A549 (cell line): ENCODE data around the gene TMEM61. TPM values are rescaled to one million over a fixed set of nuclear protein-coding genes. Genes with fewer than 3 reads are reported as not detected.

ENCODE experiments used
- ATAC-seq, 2 experiments: fragments of 200-7000 bp in 1 of 2; fragments of >200 bp in 1 of 2; cut with Nextera tagmentation in 1 of 2; cut with Tn5 transposase in 1 of 2; 3 replicates each; pipeline versions ENCODE4 v1.8.0 to v1.9.1; 2018 to 2020; ENCODE audit warnings: mild to moderate bottlenecking in 1 of 2, moderate library complexity in 1 of 2
- CTCF ChIA-PET: fragments of 300-600 bp; sonication (Branson Sonifier 250); formaldehyde crosslinking; extraction: SDS; loops from one replicate; lab custom pipeline; 2021; ENCODE audit warnings: antibody characterized with exemption, inconsistent platforms; lab: Yijun Ruan, JAX
- POLR2A ChIA-PET: fragments of 350-600 bp; formaldehyde crosslinking; extraction: SDS; loops from one replicate; lab custom pipeline; 2021; ENCODE audit warnings: antibody characterized with exemption, inconsistent platforms; lab: Yijun Ruan, JAX
- DNase-seq, 2 experiments: peaks; one replicate each; pipeline versions ENCODE4 v3.0.0 to v3.0.0-alpha.2; 2011 to 2016; ENCODE audit warnings: low read depth in 1 of 2, low spot score in 1 of 2
- FAIRE-seq: peaks from 2 replicates; lab custom pipeline; 2011; peaks lifted over from hg19 to GRCh38; lab: Jason Lieb, UNC
- H3K27ac ChIP-seq, 2 experiments: fragments of >200 bp; sonication (Bioruptor Twin); formaldehyde crosslinking; 3 replicates each; pipeline ENCODE4 v1.5.1; 2016 to 2017
- H3K4me1 ChIP-seq: fragments of >200 bp; sonication (Bioruptor Twin); formaldehyde crosslinking; 3 replicates; pipeline ENCODE4 v1.6.1; 2016
- H3K4me2 ChIP-seq: fragments of >200 bp; sonication (Bioruptor Twin); formaldehyde crosslinking; 3 replicates; pipeline ENCODE4 v1.6.1; 2016
- H3K4me3 ChIP-seq: fragments of >200 bp; sonication (Bioruptor Twin); formaldehyde crosslinking; 3 replicates; pipeline ENCODE4 v1.5.1; 2016
- H3K9me3 ChIP-seq: fragments of >200 bp; sonication (Bioruptor Twin); formaldehyde crosslinking; 3 replicates; pipeline ENCODE4 v1.6.1; 2016
- CEBPB ChIP-seq, 2 experiments: fragments of >200 bp in 1 of 2; sonication (Bioruptor Twin) in 1 of 2; formaldehyde crosslinking in 1 of 2; IDR thresholded peaks; 2 replicates each; pipeline ENCODE4 v1.6.1; 2012 to 2016
- CHD4 ChIP-seq: fragments of 200-600 bp; sonication (generic); IDR thresholded peaks from 2 replicates; pipeline ENCODE4 v1.6.1; 2016; ENCODE audit warnings: antibody characterized with exemption, mild to moderate bottlenecking, borderline replicate concordance
- EP300 ChIP-seq, 2 experiments: fragments of >200 bp; sonication (Bioruptor Twin); formaldehyde crosslinking; IDR thresholded peaks; 2 replicates in 1 of 2; 3 replicates in 1 of 2; pipeline ENCODE4 v1.6.1; 2016 to 2017
- FOSL2 ChIP-seq, 2 experiments: fragments of 450-650 bp in 1 of 2; fragments of >200 bp in 1 of 2; sonication (Bioruptor Twin) in 1 of 2; formaldehyde crosslinking; IDR thresholded peaks; 2 replicates each; pipeline versions ENCODE4 v1.5.0 to v1.6.1; 2016 to 2020; ENCODE audit warnings: mild to moderate bottlenecking in 1 of 2, moderate library complexity in 1 of 2
- HEYL ChIP-seq: fragments of 250-450 bp; sonication (Bioruptor Pico); IDR thresholded peaks from 2 replicates; pipeline ENCODE4 v1.8.0; 2021; ENCODE audit warnings: mild to moderate bottlenecking, moderate library complexity
- HOXB13 ChIP-seq: fragments of 250-450 bp; sonication (Bioruptor Pico); IDR thresholded peaks from 2 replicates; pipeline ENCODE4 v1.5.0; 2020; ENCODE audit warnings: low read depth, mild to moderate bottlenecking, moderate library complexity
- HOXB5 ChIP-seq: fragments of 250-450 bp; sonication (Bioruptor Pico); IDR thresholded peaks from 2 replicates; pipeline ENCODE4 v1.5.0; 2020; ENCODE audit warnings: mild to moderate bottlenecking, moderate library complexity
- KDM1A ChIP-seq: fragments of 200-600 bp; sonication (generic); IDR thresholded peaks from 2 replicates; pipeline ENCODE4 v1.6.1; 2016; ENCODE audit warnings: low read depth, mild to moderate bottlenecking
- MAZ ChIP-seq: fragments of 150-350 bp; IDR thresholded peaks from 2 replicates; pipeline ENCODE4 v1.6.1; 2014; ENCODE audit warnings: antibody characterized with exemption, low read depth, low read length, borderline replicate concordance
- MYC ChIP-seq: IDR thresholded peaks from 2 replicates; pipeline ENCODE4 v1.6.1; 2012; ENCODE audit warnings: mild to moderate bottlenecking, inconsistent platforms, low read length, improper control_type of control experiment, borderline replicate concordance
- NPAS2 ChIP-seq: fragments of 250-450 bp; sonication (Bioruptor Pico); IDR thresholded peaks from 2 replicates; pipeline ENCODE4 v1.8.0; 2022; ENCODE audit warnings: mild to moderate bottlenecking, moderate library complexity, borderline replicate concordance
- RAD21 ChIP-seq, 2 experiments: fragments of >200 bp in 1 of 2; sonication (Bioruptor Twin) in 1 of 2; formaldehyde crosslinking in 1 of 2; IDR thresholded peaks in 1 of 2; conservative IDR thresholded peaks in 1 of 2; 2 replicates in 1 of 2; 3 replicates in 1 of 2; pipeline ENCODE4 v1.6.1; 2012 to 2018; ENCODE audit warnings: inconsistent platforms in 1 of 2
- SMC3 ChIP-seq: fragments of >200 bp; sonication (Bioruptor Twin); formaldehyde crosslinking; IDR thresholded peaks from 3 replicates; pipeline ENCODE4 v1.6.1; 2018; ENCODE audit warnings: inconsistent platforms
- SREBF2 ChIP-seq: fragments of 450-650 bp; IDR thresholded peaks from 2 replicates; pipeline ENCODE4 v1.6.1; 2014; ENCODE audit warnings: mild to moderate bottlenecking, moderate library complexity
- TP53 ChIP-seq: fragments of 250-450 bp; sonication (Bioruptor Pico); IDR thresholded peaks from 2 replicates; pipeline ENCODE4 v1.5.0; 2021; ENCODE audit warnings: mild to moderate bottlenecking, moderate library complexity
- ZFP36 ChIP-seq: fragments of 450-650 bp; IDR thresholded peaks from 2 replicates; pipeline ENCODE4 v1.6.1; 2014; ENCODE audit warnings: borderline replicate concordance; ENCODE audit not compliant: partially characterized antibody
- WGBS: methylation state at CpG from one replicate; pipeline ENCODE4 v1.1.6; 2017; ENCODE audit errors: missing lambda C conversion rate; 5-methylcytosine and 5-hydroxymethylcytosine counted together
- polyA plus RNA-seq, 4 experiments: library from polyadenylated mRNA; depleted of rRNA in 3 of 4; stranded (reverse); fragments of >200 nt; fragmentation: RNase III in 1 of 4; extraction: RNeasy Plus Mini Kit Qiagen cat#74134 plus additional on column Dnase treatment in 1 of 4; gene quantifications; 2 replicates in 3 of 4; 3 replicates in 1 of 4; pipeline ENCODE4 v1.2.3, GENCODE V29; 2011 to 2017
- TF ChIP-seq, protein P1 (sequence below): IDR thresholded peaks from 2 replicates; pipeline ENCODE4 v1.6.1; 2012
- TF ChIP-seq, protein P2 (sequence below): fragments of >200 bp; sonication (Bioruptor Twin); formaldehyde crosslinking; IDR thresholded peaks from 3 replicates; pipeline ENCODE4 v1.5.1; 2016

Gene TMEM61
- polyA plus RNA-seq, 2 of the 4 experiments (the other 2 are of a cell fraction), result 0.06 to 0.10 TPM

DNA sequence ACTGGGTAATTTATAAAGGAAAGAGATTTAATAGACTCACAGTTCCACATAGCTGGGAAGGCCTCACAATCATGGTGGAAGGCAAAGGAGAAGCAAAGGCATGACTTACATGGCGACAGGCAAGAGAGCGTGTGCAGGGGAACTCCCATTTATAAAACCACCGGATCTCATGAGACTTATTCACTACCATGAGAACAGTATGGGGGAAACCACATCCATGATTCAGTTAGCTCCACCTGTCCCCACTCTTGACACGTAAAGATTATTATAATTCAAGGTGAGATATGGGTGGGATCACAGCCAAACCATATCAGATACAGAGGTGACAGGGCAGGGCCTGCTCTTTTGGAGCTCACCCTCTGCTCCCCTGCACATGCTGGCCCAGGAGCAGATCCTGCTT lies 31.4 kb upstream of the TMEM61 start:
- Histone ChIP-seq H3K4me1 (peaks cover 20% of the 10 kb centered on the region), H3K4me3 (no peak overlapping the region), H3K9me3 (peaks cover under 1% of the 10 kb centered on the region; the same call in 1 of the 3 replicates), H3K27ac (no peak overlapping the region), H3K4me2 (no peak overlapping the region)
- DNase-seq (no peak), FAIRE-seq (no peak), ATAC-seq (no peak)
- ChIA-PET CTCF (interaction anchor here (0.7 to 16.6 kb wide), 8 partner anchors 9 to 232 kb away, joined by 3 to 451 read pairs (median 13); partner anchors contain the start of gene BSND), POLR2A (no interaction called here)
- WGBS, result 91% methylated on average over 4 of the region's 4 CpGs
- TF ChIP-seq ZFP36, result no peak
- TF ChIP-seq NPAS2 (CRISPR knock-in tag), result no peak
- TF ChIP-seq TP53 (CRISPR knock-in tag), result no peak
- TF ChIP-seq, protein P1, sequence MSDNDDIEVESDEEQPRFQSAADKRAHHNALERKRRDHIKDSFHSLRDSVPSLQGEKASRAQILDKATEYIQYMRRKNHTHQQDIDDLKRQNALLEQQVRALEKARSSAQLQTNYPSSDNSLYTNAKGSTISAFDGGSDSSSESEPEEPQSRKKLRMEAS, result no peak
- no peak for TF ChIP-seq MYC
- TF ChIP-seq FOSL2 (IDR thresholded peaks at IDR 0.05), result no peak
- no peak for TF ChIP-seq FOSL2 (CRISPR knock-in tag; IDR thresholded peaks at IDR 0.05)
- no peak for TF ChIP-seq HOXB13 (CRISPR knock-in tag)
- no peak for TF ChIP-seq HEYL (CRISPR knock-in tag)
- TF ChIP-seq MAZ, result no peak
- TF ChIP-seq KDM1A, result no peak
- TF ChIP-seq, protein P2, sequence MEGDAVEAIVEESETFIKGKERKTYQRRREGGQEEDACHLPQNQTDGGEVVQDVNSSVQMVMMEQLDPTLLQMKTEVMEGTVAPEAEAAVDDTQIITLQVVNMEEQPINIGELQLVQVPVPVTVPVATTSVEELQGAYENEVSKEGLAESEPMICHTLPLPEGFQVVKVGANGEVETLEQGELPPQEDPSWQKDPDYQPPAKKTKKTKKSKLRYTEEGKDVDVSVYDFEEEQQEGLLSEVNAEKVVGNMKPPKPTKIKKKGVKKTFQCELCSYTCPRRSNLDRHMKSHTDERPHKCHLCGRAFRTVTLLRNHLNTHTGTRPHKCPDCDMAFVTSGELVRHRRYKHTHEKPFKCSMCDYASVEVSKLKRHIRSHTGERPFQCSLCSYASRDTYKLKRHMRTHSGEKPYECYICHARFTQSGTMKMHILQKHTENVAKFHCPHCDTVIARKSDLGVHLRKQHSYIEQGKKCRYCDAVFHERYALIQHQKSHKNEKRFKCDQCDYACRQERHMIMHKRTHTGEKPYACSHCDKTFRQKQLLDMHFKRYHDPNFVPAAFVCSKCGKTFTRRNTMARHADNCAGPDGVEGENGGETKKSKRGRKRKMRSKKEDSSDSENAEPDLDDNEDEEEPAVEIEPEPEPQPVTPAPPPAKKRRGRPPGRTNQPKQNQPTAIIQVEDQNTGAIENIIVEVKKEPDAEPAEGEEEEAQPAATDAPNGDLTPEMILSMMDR, result no peak
- TF ChIP-seq SREBF2, result no peak
- TF ChIP-seq EP300 (IDR thresholded peaks at IDR 0.05), result no peak

DNA sequence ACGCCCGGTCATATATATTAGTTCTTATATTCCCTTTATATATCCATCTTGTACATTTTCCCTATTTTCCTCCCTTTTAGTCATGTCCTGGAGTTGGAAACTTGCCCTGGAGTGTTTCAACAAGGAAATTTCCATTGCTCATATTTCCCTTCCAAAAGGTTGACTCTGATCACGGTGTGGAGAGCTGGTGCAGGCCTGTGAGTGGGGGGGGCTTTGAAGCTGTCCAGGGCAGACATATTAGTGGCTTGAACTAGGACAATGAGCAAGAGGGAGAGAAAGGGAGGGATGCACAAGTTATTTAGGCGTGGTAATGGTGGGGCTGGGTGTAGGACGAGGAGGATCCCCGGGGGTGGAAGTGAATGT lies 30.4 kb upstream of the TMEM61 start:
- FAIRE-seq (no peak), DNase-seq (no peak), ATAC-seq (peak; percentile 21 to 25; a peak in 4 of 6 replicates)
- peak overlapping the region; percentile 92 for H3K4me2 ChIP-seq
- 52% methylated on average over 6 of the region's 6 CpGs for WGBS
- H3K4me1 ChIP-seq, result peaks cover 20% of the 10 kb centered on the region
- peaks cover 5% of the 10 kb centered on the region; the same call in 2 of the 3 replicates for H3K9me3 ChIP-seq
- no peak overlapping the region for H3K4me3 ChIP-seq
- CTCF ChIA-PET, result interaction anchor here (0.6 to 16.6 kb wide), 26 partner anchors 10 to 1110 kb away, joined by 3 to 451 read pairs (median 4); partner anchors contain the start of gene BSND
- no peak for TF ChIP-seq HOXB5 (CRISPR knock-in tag)
- H3K27ac ChIP-seq, result peak overlapping the region; percentile 80 to 85
- POLR2A ChIA-PET, result interaction anchor here (1.5 kb wide), 1 partner anchor 72 kb away, joined by 8 read pairs; no protein-coding TSS in a partner anchor

DNA sequence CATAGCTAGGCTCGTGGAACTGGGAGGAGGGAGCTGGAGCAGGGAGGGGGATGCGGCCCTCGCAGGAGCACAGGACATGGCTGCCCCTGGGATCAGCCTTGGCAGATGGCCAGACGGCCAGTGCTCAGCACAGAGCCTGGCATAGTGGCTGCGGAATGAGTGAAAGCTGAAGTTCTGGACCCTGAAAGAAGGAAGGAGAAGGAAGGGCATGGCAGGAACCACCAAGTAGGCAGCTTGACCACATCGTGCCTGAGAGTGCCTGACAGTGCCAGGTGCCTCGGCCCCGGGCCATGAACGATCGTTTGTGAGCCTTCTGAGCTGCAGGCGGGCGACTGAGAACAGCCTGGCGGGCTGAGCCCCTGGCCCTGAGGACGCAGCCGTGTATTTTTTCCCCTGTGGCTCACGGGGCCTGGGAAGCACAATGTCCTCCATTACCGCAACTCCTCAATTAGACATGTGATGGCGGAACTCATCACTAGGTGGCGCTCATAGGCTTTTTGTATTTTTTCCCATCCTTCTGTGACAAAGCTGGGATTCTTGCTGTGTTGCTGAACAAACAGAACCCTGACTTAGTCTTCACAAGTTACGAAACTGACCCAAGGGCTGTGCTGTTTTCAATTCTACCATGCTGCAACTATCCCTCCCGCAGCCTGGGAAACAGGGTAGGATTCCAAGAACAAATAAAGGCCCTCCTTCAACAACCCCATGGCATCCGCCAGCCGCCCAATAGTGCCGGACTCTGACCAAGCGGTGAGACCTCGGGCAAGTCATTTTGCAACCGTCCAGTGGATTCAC lies 29.9 kb upstream of the TMEM61 start:
- Histone ChIP-seq H3K4me1 (peaks cover 19% of the 10 kb centered on the region), H3K27ac (peak overlapping the region; percentile 80 to 85), H3K9me3 (peaks cover 5% of the 10 kb centered on the region; the same call in 2 of the 3 replicates), H3K4me3 (peak overlapping the region; percentile 21; the same call in 1 of the 3 replicates), H3K4me2 (peak overlapping the region; percentile 92)
- TF ChIP-seq RAD21 (conservative IDR thresholded peaks at IDR 0.05 in 1 of 2, IDR thresholded peaks at IDR 0.05 in 1 of 2) (peak; percentile 78 to 83), SMC3 (peak; percentile 85), CEBPB (IDR thresholded peaks at IDR 0.05) (peak in 1 of 2 experiments; percentile 54; a peak in 2 of 4 replicates), CHD4 (no peak)
- TF ChIP-seq, protein P2, result peak; percentile 70
- CTCF ChIA-PET, result interaction anchor here (0.7 to 16.6 kb wide), 30 partner anchors 10 to 302 kb away, joined by 3 to 451 read pairs (median 4); partner anchors contain the start of gene BSND
- DNase-seq (peak; percentile 69 to 72), FAIRE-seq (no peak), ATAC-seq (peak; percentile 84 to 91)
- POLR2A ChIA-PET, result interaction anchor here (0.7 to 1.5 kb wide), 2 partner anchors 46 to 71 kb away, joined by 7 to 8 read pairs; no protein-coding TSS in a partner anchor
- 23% methylated on average over 26 of the region's 27 CpGs for WGBS
